Endothelial cell (in vitro differentiated cells): ENCODE data around the gene MYO16. TPM values are rescaled to one million over a fixed set of nuclear protein-coding genes. Genes with fewer than 3 reads are reported as not detected.

ENCODE experiments used
- DNase-seq: peaks from one replicate; pipeline ENCODE4 v3.0.0; 2021; ENCODE audit warnings: low spot score
- H3K27ac Mint-ChIP-seq: one replicate; pipeline ENCODE4 v1.8.0; 2021; ENCODE audit warnings: mixed read lengths, inconsistent platforms; ENCODE audit not compliant: unreplicated experiment
- H3K27me3 Mint-ChIP-seq: one replicate; pipeline ENCODE4 v1.8.0; 2021; ENCODE audit warnings: mild to moderate bottlenecking, moderate library complexity, mixed read lengths, inconsistent platforms; ENCODE audit not compliant: unreplicated experiment
- H3K36me3 Mint-ChIP-seq: one replicate; pipeline ENCODE4 v1.8.0; 2021; ENCODE audit warnings: mild to moderate bottlenecking, low read depth, mixed read lengths, inconsistent platforms; ENCODE audit not compliant: unreplicated experiment
- H3K4me1 Mint-ChIP-seq: one replicate; pipeline ENCODE4 v1.8.0; 2021; ENCODE audit warnings: mild to moderate bottlenecking, mixed read lengths, inconsistent platforms; ENCODE audit not compliant: unreplicated experiment
- H3K4me3 Mint-ChIP-seq: one replicate; pipeline ENCODE4 v1.8.0; 2021; ENCODE audit warnings: mild to moderate bottlenecking, mixed read lengths, inconsistent platforms; ENCODE audit not compliant: unreplicated experiment
- H3K9me3 Mint-ChIP-seq: one replicate; pipeline ENCODE4 v1.8.0; 2021; ENCODE audit warnings: mixed read lengths, inconsistent platforms; ENCODE audit not compliant: unreplicated experiment
- total RNA-seq: library from RNA; stranded (reverse); fragmentation: NEBNext Ultra II Directional; extraction: Animal tissue kit (Norgen Biotek cat#: 25700); gene quantifications from one replicate; pipeline ENCODE4 v1.2.1, GENCODE V29; 2021; ENCODE audit not compliant: unreplicated experiment
- TF ChIP-seq, protein P1 (sequence below): fragments of 200-600 bp; sonication (generic); IDR thresholded peaks from one replicate; pipeline ENCODE4 v1.5.0; 2021; ENCODE audit warnings: antibody characterized with exemption; ENCODE audit not compliant: unreplicated experiment

Gene MYO16
- total RNA-seq, 1 donor from 2014 or later = 1.4 TPM

DNA sequence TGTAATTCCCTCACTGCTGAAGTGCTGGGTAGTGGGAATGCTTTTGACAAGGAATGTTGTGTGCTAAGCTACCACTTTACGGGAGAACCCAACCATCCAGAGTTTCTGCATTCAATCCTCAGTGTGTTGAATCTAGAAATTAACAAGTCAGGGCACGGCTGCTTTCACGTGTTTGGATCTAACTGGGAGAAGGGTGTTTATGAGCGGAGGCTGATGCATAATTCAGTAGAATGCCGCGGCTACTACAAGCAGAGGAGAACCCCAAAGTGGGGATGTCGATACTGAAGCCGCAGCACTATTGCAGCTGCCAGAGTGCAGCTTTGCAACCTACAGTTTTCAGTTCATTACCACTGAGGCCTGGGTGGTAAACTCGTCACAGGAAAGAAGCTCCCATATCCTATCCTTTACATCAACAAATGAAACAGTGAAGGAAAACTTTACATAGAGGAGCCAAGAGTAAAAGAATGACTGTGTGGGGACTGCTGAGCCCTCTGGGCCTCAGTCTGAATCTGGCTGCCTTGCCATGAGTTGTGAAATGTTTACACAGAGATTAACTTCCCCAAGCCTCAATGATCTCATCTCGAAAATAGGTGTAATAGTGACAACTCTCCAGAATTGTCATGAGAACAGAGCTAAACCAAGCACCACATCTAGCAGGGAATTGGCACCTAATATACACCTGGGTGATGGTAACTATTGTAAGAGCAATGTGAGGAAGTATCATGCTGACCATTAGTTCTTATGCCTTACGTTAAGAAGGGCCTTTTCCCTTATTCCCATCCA is 531.7 kb downstream of the MYO16 start:
- no peaks in the 10 kb centered on the region for H3K36me3 Mint-ChIP-seq
- H3K27ac Mint-ChIP-seq = no peak overlapping the region
- H3K4me3 Mint-ChIP-seq = no peak overlapping the region
- H3K27me3 Mint-ChIP-seq = peaks cover 8% of the 10 kb centered on the region
- H3K4me1 Mint-ChIP-seq = peaks cover 21% of the 10 kb centered on the region
- DNase-seq = no peak
- no peaks in the 10 kb centered on the region for H3K9me3 Mint-ChIP-seq
- TF ChIP-seq, protein P1, sequence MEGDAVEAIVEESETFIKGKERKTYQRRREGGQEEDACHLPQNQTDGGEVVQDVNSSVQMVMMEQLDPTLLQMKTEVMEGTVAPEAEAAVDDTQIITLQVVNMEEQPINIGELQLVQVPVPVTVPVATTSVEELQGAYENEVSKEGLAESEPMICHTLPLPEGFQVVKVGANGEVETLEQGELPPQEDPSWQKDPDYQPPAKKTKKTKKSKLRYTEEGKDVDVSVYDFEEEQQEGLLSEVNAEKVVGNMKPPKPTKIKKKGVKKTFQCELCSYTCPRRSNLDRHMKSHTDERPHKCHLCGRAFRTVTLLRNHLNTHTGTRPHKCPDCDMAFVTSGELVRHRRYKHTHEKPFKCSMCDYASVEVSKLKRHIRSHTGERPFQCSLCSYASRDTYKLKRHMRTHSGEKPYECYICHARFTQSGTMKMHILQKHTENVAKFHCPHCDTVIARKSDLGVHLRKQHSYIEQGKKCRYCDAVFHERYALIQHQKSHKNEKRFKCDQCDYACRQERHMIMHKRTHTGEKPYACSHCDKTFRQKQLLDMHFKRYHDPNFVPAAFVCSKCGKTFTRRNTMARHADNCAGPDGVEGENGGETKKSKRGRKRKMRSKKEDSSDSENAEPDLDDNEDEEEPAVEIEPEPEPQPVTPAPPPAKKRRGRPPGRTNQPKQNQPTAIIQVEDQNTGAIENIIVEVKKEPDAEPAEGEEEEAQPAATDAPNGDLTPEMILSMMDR = no peak

DNA sequence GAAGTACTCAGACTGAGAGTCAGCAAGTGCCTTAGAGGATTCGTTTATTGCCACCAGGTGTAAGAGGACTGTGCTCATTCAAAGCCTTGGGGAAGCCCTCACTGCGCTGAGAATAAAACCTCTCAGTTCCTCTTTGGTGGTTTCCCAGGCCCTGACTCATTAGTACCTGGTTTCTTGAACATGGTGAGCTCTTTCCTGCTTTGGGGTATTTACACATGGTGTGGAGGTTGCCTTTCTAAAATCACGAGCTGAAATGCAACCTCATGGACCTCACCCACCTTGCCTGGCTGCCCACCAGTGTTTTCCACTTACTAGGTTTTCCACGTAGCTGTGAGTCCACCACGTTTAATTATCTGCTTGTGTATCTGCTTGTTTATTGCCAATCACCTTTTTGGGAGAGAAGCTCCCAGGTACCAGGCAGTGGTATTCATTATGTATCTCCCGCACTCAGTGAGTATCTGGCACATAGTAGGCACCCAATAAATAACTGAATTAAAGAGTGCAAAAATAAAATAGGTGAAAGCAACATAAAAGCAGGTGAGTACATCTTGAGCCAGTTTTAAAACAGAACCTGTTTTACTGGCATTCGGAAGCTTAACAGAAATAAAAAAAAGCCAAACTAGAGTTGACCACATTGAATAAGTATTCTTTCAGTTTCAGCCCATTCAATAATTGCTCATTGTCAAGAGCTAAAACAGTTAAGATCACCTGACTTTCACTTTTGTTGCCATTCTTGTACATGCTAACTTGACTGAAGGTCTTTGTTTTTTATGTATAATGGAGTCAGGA is 533.0 kb downstream of the MYO16 start:
- peaks cover under 1% of the 10 kb centered on the region for H3K27me3 Mint-ChIP-seq
- no peaks in the 10 kb centered on the region for H3K36me3 Mint-ChIP-seq
- no peak overlapping the region for H3K27ac Mint-ChIP-seq
- TF ChIP-seq, protein P1 = no peak
- no peak for DNase-seq
- H3K4me1 Mint-ChIP-seq = peaks cover 11% of the 10 kb centered on the region
- H3K4me3 Mint-ChIP-seq = no peak overlapping the region
- no peaks in the 10 kb centered on the region for H3K9me3 Mint-ChIP-seq

DNA sequence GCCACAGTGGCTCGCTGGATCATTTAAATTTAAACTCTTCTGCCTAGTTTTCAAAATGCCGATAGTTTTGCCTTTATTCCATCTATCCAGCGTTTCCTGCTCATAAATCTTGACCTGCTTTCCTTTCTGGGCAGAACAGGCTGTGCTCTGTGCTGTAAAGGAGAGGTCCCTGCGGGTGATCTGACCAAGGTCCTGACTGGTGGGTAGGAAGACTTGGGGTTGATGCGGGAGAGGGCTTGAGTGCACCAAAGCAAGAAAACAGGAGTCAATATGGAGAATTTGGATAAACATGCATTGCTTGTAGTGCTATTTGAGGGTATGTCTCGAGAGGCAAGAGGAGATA is 533.6 kb downstream of the MYO16 start:
- Mint-ChIP-seq H3K27me3 (no peaks in the 10 kb centered on the region), H3K36me3 (no peaks in the 10 kb centered on the region), H3K9me3 (no peaks in the 10 kb centered on the region), H3K4me3 (no peak overlapping the region), H3K4me1 (peaks cover 5% of the 10 kb centered on the region), H3K27ac (no peak overlapping the region)
- TF ChIP-seq, protein P1 = no peak
- no peak for DNase-seq

DNA sequence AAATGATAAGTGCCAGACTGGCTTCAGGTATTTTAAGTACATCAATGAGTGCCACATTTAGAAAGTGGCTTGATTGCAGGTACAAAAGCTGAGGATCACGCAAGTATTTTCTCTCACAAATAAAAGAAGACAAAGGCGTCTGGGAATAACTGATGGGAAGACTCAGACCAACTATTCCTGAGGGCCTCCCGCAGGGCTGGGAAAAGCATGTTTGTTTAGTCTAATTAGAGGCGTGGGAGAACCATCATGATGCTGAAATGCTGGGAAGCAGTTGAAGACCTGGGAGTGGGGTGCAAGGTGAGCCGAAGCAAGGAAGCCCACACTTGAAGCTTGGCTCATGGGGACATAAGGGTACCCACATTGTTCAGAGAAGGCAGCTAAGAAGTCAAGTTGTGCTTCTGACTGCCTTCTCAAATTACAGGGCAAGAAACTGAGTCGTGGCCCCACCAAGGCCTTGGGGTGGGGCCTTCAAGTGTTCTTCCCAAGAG is 536.0 kb downstream of the MYO16 start:
- H3K36me3 Mint-ChIP-seq = no peaks in the 10 kb centered on the region
- no peak overlapping the region for H3K4me3 Mint-ChIP-seq
- no peaks in the 10 kb centered on the region for H3K27me3 Mint-ChIP-seq
- H3K4me1 Mint-ChIP-seq = no peaks in the 10 kb centered on the region
- TF ChIP-seq, protein P1 = no peak
- no peak overlapping the region for H3K27ac Mint-ChIP-seq
- no peaks in the 10 kb centered on the region for H3K9me3 Mint-ChIP-seq
- no peak for DNase-seq

DNA sequence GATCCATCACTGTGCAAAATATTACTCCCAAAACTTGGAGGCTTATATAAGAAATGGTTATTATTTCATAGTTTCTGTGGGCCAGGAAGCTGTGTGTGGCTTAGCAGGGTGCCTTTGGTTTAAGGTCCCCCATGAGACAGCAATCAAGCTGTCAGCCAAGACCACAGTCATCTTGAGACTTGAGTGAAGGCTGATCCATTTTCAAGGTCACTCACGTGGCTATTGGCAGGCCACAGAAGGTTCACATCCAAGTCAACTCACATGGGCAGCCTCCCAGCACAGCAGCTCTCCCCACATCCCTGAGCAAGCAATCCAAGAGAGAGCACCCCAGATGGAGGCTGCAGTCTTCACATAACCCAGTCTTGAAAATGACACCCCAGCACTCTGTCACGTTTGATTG is 537.4 kb downstream of the MYO16 start:
- H3K27me3 Mint-ChIP-seq = no peaks in the 10 kb centered on the region
- H3K9me3 Mint-ChIP-seq = no peaks in the 10 kb centered on the region
- H3K4me1 Mint-ChIP-seq = no peaks in the 10 kb centered on the region
- no peak for DNase-seq
- no peak overlapping the region for H3K4me3 Mint-ChIP-seq
- H3K27ac Mint-ChIP-seq = no peak overlapping the region
- TF ChIP-seq, protein P1 = no peak
- H3K36me3 Mint-ChIP-seq = no peaks in the 10 kb centered on the region
